Esophagus muscularis mucosa (tissue), 3 donors: ENCODE data around the gene IL32.

ENCODE experiments used
- EP300 ChIP-seq: sonication (generic); formaldehyde crosslinking; IDR thresholded peaks from one replicate; pipeline ENCODE4 v1.6.1; 2017; ENCODE audit warnings: antibody characterized with exemption
- TF ChIP-seq, protein P1 (sequence below), 3 experiments: fragments of 200-600 bp in 2 of 3; fragments of 450-650 bp in 1 of 3; sonication (generic) in 2 of 3; IDR thresholded peaks; one replicate each; pipeline ENCODE4 v1.5.1; 2017 to 2019; ENCODE audit warnings: antibody characterized with exemption in 3 of 3, mild to moderate bottlenecking in 2 of 3, moderate library complexity in 1 of 3

DNA sequence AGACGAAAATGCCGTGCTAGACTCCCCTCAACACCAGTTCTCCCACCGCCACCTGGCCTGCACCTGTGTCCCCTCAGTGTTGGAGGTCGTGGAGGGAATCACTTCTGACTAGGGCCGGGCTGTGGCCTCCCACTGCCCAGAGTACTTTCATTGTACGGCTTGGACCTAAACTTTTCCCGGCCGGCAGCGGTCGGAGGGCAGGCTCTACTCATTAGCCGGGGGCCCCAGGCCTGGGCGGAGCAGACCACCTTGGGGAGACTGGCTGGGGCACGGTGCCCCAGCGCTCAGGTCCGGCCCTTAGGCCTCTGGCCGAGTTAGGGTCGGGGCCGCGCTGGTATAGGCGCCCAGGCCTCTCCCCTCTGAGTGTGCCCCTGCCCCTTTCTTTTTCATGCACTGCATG, 48.1 kb upstream of the IL32 start:
- TF ChIP-seq, protein P1, sequence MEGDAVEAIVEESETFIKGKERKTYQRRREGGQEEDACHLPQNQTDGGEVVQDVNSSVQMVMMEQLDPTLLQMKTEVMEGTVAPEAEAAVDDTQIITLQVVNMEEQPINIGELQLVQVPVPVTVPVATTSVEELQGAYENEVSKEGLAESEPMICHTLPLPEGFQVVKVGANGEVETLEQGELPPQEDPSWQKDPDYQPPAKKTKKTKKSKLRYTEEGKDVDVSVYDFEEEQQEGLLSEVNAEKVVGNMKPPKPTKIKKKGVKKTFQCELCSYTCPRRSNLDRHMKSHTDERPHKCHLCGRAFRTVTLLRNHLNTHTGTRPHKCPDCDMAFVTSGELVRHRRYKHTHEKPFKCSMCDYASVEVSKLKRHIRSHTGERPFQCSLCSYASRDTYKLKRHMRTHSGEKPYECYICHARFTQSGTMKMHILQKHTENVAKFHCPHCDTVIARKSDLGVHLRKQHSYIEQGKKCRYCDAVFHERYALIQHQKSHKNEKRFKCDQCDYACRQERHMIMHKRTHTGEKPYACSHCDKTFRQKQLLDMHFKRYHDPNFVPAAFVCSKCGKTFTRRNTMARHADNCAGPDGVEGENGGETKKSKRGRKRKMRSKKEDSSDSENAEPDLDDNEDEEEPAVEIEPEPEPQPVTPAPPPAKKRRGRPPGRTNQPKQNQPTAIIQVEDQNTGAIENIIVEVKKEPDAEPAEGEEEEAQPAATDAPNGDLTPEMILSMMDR (IDR thresholded peaks at IDR 0.05): no peak
- TF ChIP-seq EP300: no peak
